Astrocyte of the cerebellum (primary cell): ENCODE measurements around the gene MAGI1.
A peak's percentile ranks its signal among the peaks of the same experiment; 100 is the strongest.

Experiments
- DNase-seq: peaks from one replicate; pipeline ENCODE4 v3.0.0-alpha.2; 2011; ENCODE audit warnings: low read depth
- H3K4me3 ChIP-seq: 2 replicates; pipeline ENCODE4 v1.5.1; 2011; ENCODE audit warnings: mild to moderate bottlenecking, low read depth, low read length, moderate library complexity
- CTCF ChIP-seq: IDR thresholded peaks from 2 replicates; pipeline ENCODE4 v1.5.1; 2012; ENCODE audit warnings: low read length, low read depth, moderate library complexity, mild to moderate bottlenecking; ENCODE audit errors: missing control alignments
- in situ Hi-C: cut with HindIII; loops from 2 replicates; pipeline ENCODE4 v1.10.0; 2017; ENCODE audit warnings: low sequenced_read_pairs

The MAGI1 gene

GRCh38 chr3:65924762-65925161, 114.0 kb downstream of the MAGI1 start:
- in situ Hi-C loops = no loop called here
- DNase-seq = no peak
- no peak for TF ChIP-seq CTCF
- no peak overlapping the region for H3K4me3 ChIP-seq

GRCh38 chr3:65922441-65922840, 116.3 kb downstream of the MAGI1 start:
- in situ Hi-C loops = no loop called here
- H3K4me3 ChIP-seq = no peak overlapping the region
- no peak for TF ChIP-seq CTCF
- no peak for DNase-seq

- DNase-seq = peak; percentile 65
- TF ChIP-seq CTCF = no peak
These were observed 118.9 kb downstream of the MAGI1 start for GRCh38 chr3:65919826-65920225.

GRCh38 chr3:65915477-65915876, 123.2 kb downstream of the MAGI1 start:
- H3K4me3 ChIP-seq = no peak overlapping the region
- in situ Hi-C loops = no loop called here
- no peak for TF ChIP-seq CTCF
- DNase-seq = no peak

More at GRCh38 chr3:65919826-65920225, 118.9 kb downstream of the MAGI1 start:
- H3K4me3 ChIP-seq = no peak overlapping the region
- in situ Hi-C loops = no loop called here

- no peak for DNase-seq
These were observed 123.9 kb downstream of the MAGI1 start for GRCh38 chr3:65914740-65915367.

GRCh38 chr3:65914032-65914739, 124.5 kb downstream of the MAGI1 start:
- in situ Hi-C loops = no loop called here
- no peak for DNase-seq
- no peak overlapping the region for H3K4me3 ChIP-seq
- TF ChIP-seq CTCF = peak; percentile 42

More at GRCh38 chr3:65914740-65915367, 123.9 kb downstream of the MAGI1 start:
- TF ChIP-seq CTCF = no peak
- in situ Hi-C loops = no loop called here
- H3K4me3 ChIP-seq = no peak overlapping the region
